WTC11 (cell line): ENCODE measurements around the gene F13A1. TPM values are rescaled to one million over a fixed set of nuclear protein-coding genes. Genes with fewer than 3 reads are reported as not detected.
A peak's percentile ranks its signal among the peaks of the same experiment; 100 is the strongest.

Source experiments
- ATAC-seq: fragments of 200-7000 bp; cut with Tn5 transposase; 2 replicates; pipeline ENCODE4 v1.10.0; 2021; ENCODE audit warnings: mild to moderate bottlenecking, moderate library complexity
- CTCF ChIA-PET: fragments of 300-600 bp; sonication (Branson Sonifier 250); formaldehyde crosslinking; loops from one replicate; lab custom pipeline; 2021; ENCODE audit warnings: antibody characterized with exemption; lab: Charles Lee
- POLR2A ChIA-PET: fragments of 350-600 bp; sonication (Branson Sonifier 250); formaldehyde crosslinking; loops from one replicate; lab custom pipeline; 2021; ENCODE audit warnings: antibody characterized with exemption; lab: Charles Lee
- DNase-seq: peaks from one replicate; pipeline ENCODE4 v3.0.0; 2021; ENCODE audit warnings: low spot score
- H3K27ac Mint-ChIP-seq: 2 replicates; pipeline ENCODE4 v1.8.0; 2021; ENCODE audit warnings: mixed read lengths
- H3K27me3 Mint-ChIP-seq: 2 replicates; pipeline ENCODE4 v1.8.0; 2021; ENCODE audit warnings: low read depth, mild to moderate bottlenecking, moderate library complexity, mixed read lengths
- H3K36me3 Mint-ChIP-seq: 2 replicates; pipeline ENCODE4 v1.8.0; 2021; ENCODE audit warnings: mixed read lengths
- H3K4me1 Mint-ChIP-seq: 2 replicates; pipeline ENCODE4 v1.8.0; 2022; ENCODE audit warnings: mixed read lengths
- H3K4me3 Mint-ChIP-seq: 2 replicates; pipeline ENCODE4 v1.8.0; 2021; ENCODE audit warnings: mild to moderate bottlenecking, moderate library complexity, mixed read lengths
- H3K9me3 Mint-ChIP-seq: 2 replicates; pipeline ENCODE4 v1.8.0; 2021; ENCODE audit warnings: mixed read lengths
- ATF3 ChIP-seq: sonication (generic); formaldehyde crosslinking; conservative IDR thresholded peaks from 2 replicates; pipeline ENCODE4 v1.8.1; 2022; ENCODE audit warnings: mild to moderate bottlenecking, missing genetic modification reagents
- ATF6 ChIP-seq: sonication (generic); formaldehyde crosslinking; IDR thresholded peaks from 2 replicates; pipeline ENCODE4 v1.8.1; 2023; ENCODE audit warnings: mild to moderate bottlenecking, missing genetic modification reagents
- E2F4 ChIP-seq: sonication (generic); formaldehyde crosslinking; IDR thresholded peaks from 2 replicates; pipeline ENCODE4 v1.8.1; 2022; ENCODE audit warnings: low read depth, mild to moderate bottlenecking, moderate library complexity, missing genetic modification reagents, borderline replicate concordance
- ESRRA ChIP-seq: sonication (generic); formaldehyde crosslinking; IDR thresholded peaks from 2 replicates; pipeline ENCODE4 v1.8.1; 2022; ENCODE audit warnings: mild to moderate bottlenecking, missing genetic modification reagents, borderline replicate concordance
- FOXJ3 ChIP-seq: sonication (generic); formaldehyde crosslinking; IDR thresholded peaks from 2 replicates; pipeline ENCODE4 v1.9.0; 2021; ENCODE audit warnings: missing genetic modification reagents, mild to moderate bottlenecking, borderline replicate concordance
- FOXP4 ChIP-seq: sonication (generic); formaldehyde crosslinking; IDR thresholded peaks from 2 replicates; pipeline ENCODE4 v1.8.0; 2022; ENCODE audit warnings: mild to moderate bottlenecking, missing genetic modification reagents
- IRF1 ChIP-seq: sonication (generic); formaldehyde crosslinking; IDR thresholded peaks from 2 replicates; pipeline ENCODE4 v1.8.0; 2023; ENCODE audit warnings: missing genetic modification reagents
- JUN ChIP-seq: sonication (generic); formaldehyde crosslinking; IDR thresholded peaks from 2 replicates; pipeline ENCODE4 v1.8.0; 2023; ENCODE audit warnings: mild to moderate bottlenecking, missing genetic modification reagents
- MAX ChIP-seq: sonication (generic); formaldehyde crosslinking; IDR thresholded peaks from 2 replicates; pipeline ENCODE4 v1.8.0; 2022; ENCODE audit warnings: mild to moderate bottlenecking, missing genetic modification reagents
- MXD4 ChIP-seq: fragments of 250-450 bp; sonication (Bioruptor Pico); IDR thresholded peaks from 2 replicates; pipeline ENCODE4 v1.8.0; 2021; ENCODE audit warnings: mild to moderate bottlenecking, moderate library complexity, borderline replicate concordance
- NFATC4 ChIP-seq: fragments of 250-450 bp; sonication (Bioruptor Pico); IDR thresholded peaks from 2 replicates; pipeline ENCODE4 v1.9.0; 2021; ENCODE audit warnings: mild to moderate bottlenecking
- OVOL2 ChIP-seq: fragments of 250-450 bp; sonication (Bioruptor Pico); IDR thresholded peaks from 2 replicates; pipeline ENCODE4 v1.9.0; 2021; ENCODE audit warnings: mild to moderate bottlenecking, borderline replicate concordance
- SMAD3 ChIP-seq: sonication (generic); formaldehyde crosslinking; IDR thresholded peaks from 2 replicates; pipeline ENCODE4 v1.8.0; 2022; ENCODE audit warnings: missing genetic modification reagents, mild to moderate bottlenecking, borderline replicate concordance
- TCF7 ChIP-seq: sonication (generic); formaldehyde crosslinking; IDR thresholded peaks from 2 replicates; pipeline ENCODE4 v1.8.0; 2022; ENCODE audit warnings: mild to moderate bottlenecking, low read depth, missing genetic modification reagents, moderate library complexity
- ZNF281 ChIP-seq: sonication (generic); formaldehyde crosslinking; IDR thresholded peaks from 2 replicates; pipeline ENCODE4 v1.8.0; 2023; ENCODE audit warnings: mild to moderate bottlenecking, missing genetic modification reagents
- ZSCAN18 ChIP-seq: fragments of 250-450 bp; sonication (Bioruptor Pico); IDR thresholded peaks from 2 replicates; pipeline ENCODE4 v2.1.2; 2022; ENCODE audit warnings: mild to moderate bottlenecking, moderate library complexity
- total RNA-seq: library from RNA; stranded (reverse); gene quantifications from 3 replicates; pipeline ENCODE4 v1.2.3, GENCODE V29; 2021

F13A1 gene
- total RNA-seq, 1 experiment from 2014 or later = 1.0 TPM

- CTCF ChIA-PET = no interaction called here
- no peak overlapping the region for H3K27ac Mint-ChIP-seq
- ATAC-seq = no peak
These were observed 128.6 kb downstream of the F13A1 start for GRCh38 chr6:6191909-6192308.

GRCh38 chr6:6191476-6191875, 129.0 kb downstream of the F13A1 start:
- Mint-ChIP-seq H3K4me1 (peaks cover 13% of the 10 kb centered on the region), H3K27ac (no peak overlapping the region), H3K27me3 (peaks cover 4% of the 10 kb centered on the region), H3K4me3 (no peak overlapping the region), H3K9me3 (peaks cover 14% of the 10 kb centered on the region), H3K36me3 (peaks cover 5% of the 10 kb centered on the region)
- no peak for DNase-seq
- TF ChIP-seq SMAD3 (CRISPR knock-in tag) (no peak), MXD4 (no peak), FOXP4 (CRISPR knock-in tag) (peak; percentile 53; the same call in 1 of the 2 replicates), ATF6 (CRISPR knock-in tag) (no peak), ESRRA (CRISPR knock-in tag) (0 out of 2 replicates have a peak, but pooled peaks have one; percentile 30)
- POLR2A ChIA-PET = no interaction called here
- CTCF ChIA-PET = no interaction called here
- ATAC-seq = peak; percentile 77

More at GRCh38 chr6:6191909-6192308, 128.6 kb downstream of the F13A1 start:
- H3K36me3 Mint-ChIP-seq = peaks cover 5% of the 10 kb centered on the region
- peaks cover 13% of the 10 kb centered on the region for H3K4me1 Mint-ChIP-seq
- peaks cover 14% of the 10 kb centered on the region for H3K9me3 Mint-ChIP-seq
- peaks cover 4% of the 10 kb centered on the region for H3K27me3 Mint-ChIP-seq
- POLR2A ChIA-PET = no interaction called here
- no peak for DNase-seq
- H3K4me3 Mint-ChIP-seq = no peak overlapping the region
- no peak for TF ChIP-seq FOXJ3 (CRISPR knock-in tag)
- TF ChIP-seq MAX (CRISPR knock-in tag) = no peak
- no peak for TF ChIP-seq OVOL2 (CRISPR knock-in tag)
- no peak for TF ChIP-seq ZSCAN18 (CRISPR knock-in tag)

- DNase-seq (no peak), ATAC-seq (no peak)
- ChIA-PET CTCF (interaction anchor here (1.0 kb wide), 1 partner anchor 18 kb away, joined by 4 read pairs; no protein-coding TSS in a partner anchor), POLR2A (no interaction called here)
- Mint-ChIP-seq H3K36me3 (no peaks in the 10 kb centered on the region), H3K27ac (no peak overlapping the region), H3K9me3 (no peaks in the 10 kb centered on the region; the same call in 1 of the 2 replicates), H3K4me1 (peaks cover 13% of the 10 kb centered on the region), H3K27me3 (no peaks in the 10 kb centered on the region), H3K4me3 (no peak overlapping the region)
- TF ChIP-seq MAX (CRISPR knock-in tag) = no peak
- TF ChIP-seq E2F4 = no peak
- TF ChIP-seq IRF1 (CRISPR knock-in tag) = no peak
- no peak for TF ChIP-seq ATF6 (CRISPR knock-in tag)
- no peak for TF ChIP-seq ATF3 (CRISPR knock-in tag)
- no peak for TF ChIP-seq NFATC4
- TF ChIP-seq ZNF281 (CRISPR knock-in tag) = no peak
- TF ChIP-seq JUN (CRISPR knock-in tag) = no peak
- TF ChIP-seq TCF7 (CRISPR knock-in tag) = no peak
These were observed 139.8 kb downstream of the F13A1 start for GRCh38 chr6:6180684-6181083.
